Neutrophil (primary cell): ENCODE results near the gene RIMBP2.

ENCODE experiments used
- H3K27ac ChIP-seq: fragments of 200-600 bp; sonication (generic); 2 replicates; pipeline ENCODE4 v1.5.1; 2016; ENCODE audit warnings: mild to moderate bottlenecking, moderate library complexity
- H3K27me3 ChIP-seq: fragments of 200-600 bp; sonication (generic); 2 replicates; pipeline ENCODE4 v1.6.0; 2016; ENCODE audit warnings: mild to moderate bottlenecking
- H3K36me3 ChIP-seq: fragments of 200-600 bp; sonication (generic); 2 replicates; pipeline ENCODE4 v1.5.1; 2017
- H3K4me1 ChIP-seq, 2 experiments: fragments of 200-600 bp in 1 of 2; sonication (generic) in 1 of 2; 1 replicate in 1 of 2; 2 replicates in 1 of 2; pipeline versions ENCODE4 v1.5.1 to v1.6.1; 2013 to 2016; ENCODE audit warnings: low read depth in 1 of 2, low read length in 1 of 2, mild to moderate bottlenecking in 1 of 2, moderate library complexity in 1 of 2; ENCODE audit not compliant: control insufficient read depth in 1 of 2, insufficient read depth in 1 of 2
- H3K4me3 ChIP-seq, 2 experiments: fragments of 200-600 bp in 1 of 2; sonication (generic) in 1 of 2; 1 replicate in 1 of 2; 2 replicates in 1 of 2; pipeline ENCODE4 v1.5.1; 2013 to 2016; ENCODE audit warnings: low read depth in 1 of 2, low read length in 1 of 2, mild to moderate bottlenecking in 1 of 2, moderate library complexity in 1 of 2
- H3K9me3 ChIP-seq: fragments of 200-600 bp; sonication (generic); 2 replicates; pipeline ENCODE4 v1.5.1; 2016
- CTCF ChIP-seq: fragments of 200-600 bp; sonication (generic); IDR thresholded peaks from 2 replicates; pipeline ENCODE4 v1.5.1; 2016; ENCODE audit warnings: antibody characterized with exemption

The RIMBP2 gene

GRCh38 chr12:130396667-130397066, 319.4 kb downstream of the RIMBP2 start:
- Histone ChIP-seq H3K4me1 (no peaks in the 10 kb centered on the region), H3K4me3 (no peak overlapping the region), H3K9me3 (no peaks in the 10 kb centered on the region), H3K27me3 (no peaks in the 10 kb centered on the region), H3K36me3 (no peaks in the 10 kb centered on the region), H3K27ac (no peak overlapping the region)
- no peak for TF ChIP-seq CTCF

- Histone ChIP-seq H3K27me3 (no peaks in the 10 kb centered on the region), H3K4me3 (no peak overlapping the region), H3K9me3 (no peaks in the 10 kb centered on the region), H3K4me1 (no peaks in the 10 kb centered on the region), H3K27ac (no peak overlapping the region), H3K36me3 (no peaks in the 10 kb centered on the region)
- no peak for TF ChIP-seq CTCF
Observed at GRCh38 chr12:130394906-130395305, 321.2 kb downstream of the RIMBP2 start.

GRCh38 chr12:130391186-130391585, 324.9 kb downstream of the RIMBP2 start:
- H3K4me3 ChIP-seq, result no peak overlapping the region
- H3K27me3 ChIP-seq, result no peaks in the 10 kb centered on the region
- no peak overlapping the region for H3K27ac ChIP-seq
- H3K9me3 ChIP-seq, result no peaks in the 10 kb centered on the region
- H3K4me1 ChIP-seq, result no peaks in the 10 kb centered on the region
- no peaks in the 10 kb centered on the region for H3K36me3 ChIP-seq
- no peak for TF ChIP-seq CTCF

GRCh38 chr12:130385193-130385592, 330.9 kb downstream of the RIMBP2 start:
- no peak for TF ChIP-seq CTCF
- Histone ChIP-seq H3K36me3 (no peaks in the 10 kb centered on the region), H3K9me3 (no peaks in the 10 kb centered on the region), H3K27ac (no peak overlapping the region), H3K4me1 (no peaks in the 10 kb centered on the region), H3K4me3 (no peak overlapping the region), H3K27me3 (no peaks in the 10 kb centered on the region)

GRCh38 chr12:130384234-130384633, 331.9 kb downstream of the RIMBP2 start:
- H3K4me1 ChIP-seq, result no peaks in the 10 kb centered on the region
- H3K27ac ChIP-seq, result no peak overlapping the region
- H3K27me3 ChIP-seq, result no peaks in the 10 kb centered on the region
- TF ChIP-seq CTCF, result no peak
- H3K9me3 ChIP-seq, result no peaks in the 10 kb centered on the region
- no peak overlapping the region for H3K4me3 ChIP-seq
- no peaks in the 10 kb centered on the region for H3K36me3 ChIP-seq

GRCh38 chr12:130382818-130383217, 333.3 kb downstream of the RIMBP2 start:
- Histone ChIP-seq H3K36me3 (no peaks in the 10 kb centered on the region), H3K27ac (no peak overlapping the region), H3K27me3 (no peaks in the 10 kb centered on the region), H3K4me1 (no peaks in the 10 kb centered on the region), H3K9me3 (no peaks in the 10 kb centered on the region), H3K4me3 (no peak overlapping the region)
- TF ChIP-seq CTCF, result no peak
